GM18511 (cell line): ENCODE measurements around the gene SREBF1.
A peak's percentile ranks its signal among the peaks of the same experiment; 100 is the strongest.

Experiments used
- ATAC-seq: cut with Tn5 transposase; IDR thresholded peaks from one replicate; pipeline ENCODE4 v1.9.1; 2021; ENCODE audit warnings: mild to moderate bottlenecking, moderate library complexity; ENCODE audit not compliant: unreplicated experiment

SREBF1 gene

GRCh38 chr17:17797119-17797809 lies 39.5 kb downstream of the SREBF1 start:
- ATAC-seq: no peak

GRCh38 chr17:17796787-17797061 lies 40.1 kb downstream of the SREBF1 start:
- ATAC-seq: no peak

- no peak for ATAC-seq
Measured at GRCh38 chr17:17795946-17796786, 40.6 kb downstream of the SREBF1 start.

GRCh38 chr17:17795296-17795695 lies 41.5 kb downstream of the SREBF1 start:
- no peak for ATAC-seq

- no peak for ATAC-seq
Measured at GRCh38 chr17:17794382-17794781, 42.4 kb downstream of the SREBF1 start.

- ATAC-seq: no peak
Measured at GRCh38 chr17:17793378-17794214, 43.2 kb downstream of the SREBF1 start.

- ATAC-seq: no peak
Measured at GRCh38 chr17:17792551-17793377, 44.0 kb downstream of the SREBF1 start.

GRCh38 chr17:17792037-17792550 lies 44.7 kb downstream of the SREBF1 start:
- no peak for ATAC-seq

- no peak for ATAC-seq
Measured at GRCh38 chr17:17790637-17791464, 45.9 kb downstream of the SREBF1 start.

- ATAC-seq: no peak
Measured at GRCh38 chr17:17789828-17790636, 46.8 kb downstream of the SREBF1 start.

- ATAC-seq: no peak
Measured at GRCh38 chr17:17789410-17789809, 47.4 kb downstream of the SREBF1 start.

- ATAC-seq: no peak
Measured at GRCh38 chr17:17788967-17789366, 47.8 kb downstream of the SREBF1 start.

GRCh38 chr17:17787568-17787967 lies 49.2 kb downstream of the SREBF1 start:
- no peak for ATAC-seq

- ATAC-seq: no peak
Measured at GRCh38 chr17:17786998-17787397, 49.8 kb downstream of the SREBF1 start.

GRCh38 chr17:17785407-17785806 lies 51.4 kb downstream of the SREBF1 start:
- no peak for ATAC-seq

- ATAC-seq: no peak
Measured at GRCh38 chr17:17784657-17785267, 52.0 kb downstream of the SREBF1 start.

GRCh38 chr17:17783825-17784656 lies 52.7 kb downstream of the SREBF1 start:
- ATAC-seq: peak; percentile 37
